Fibroblast of villous mesenchyme (primary cell): ENCODE data around the gene PMAIP1. TPM values are rescaled to one million over a fixed set of nuclear protein-coding genes. Genes with fewer than 3 reads are reported as not detected.
A peak's percentile ranks its signal among the peaks of the same experiment; 100 is the strongest.

ENCODE experiments used
- DNase-seq: peaks from one replicate; pipeline ENCODE4 v3.0.0-alpha.2; 2010; ENCODE audit warnings: low read depth
- H3K4me3 ChIP-seq: 2 replicates; pipeline ENCODE4 v1.5.1; 2011; ENCODE audit warnings: low read depth, mild to moderate bottlenecking, low read length
- total RNA-seq: library from RNA; depleted of rRNA; stranded (reverse); fragments of >200 nt; gene quantifications from 2 replicates; pipeline ENCODE4 v1.2.3, GENCODE V29; 2012
- TF ChIP-seq, protein P1 (sequence below): IDR thresholded peaks from 2 replicates; pipeline ENCODE4 v1.5.1; 2012; ENCODE audit warnings: low read depth, mild to moderate bottlenecking, low read length; ENCODE audit not compliant: insufficient read depth

Gene PMAIP1
- total RNA-seq, 1 donor: 25.5 TPM

DNA sequence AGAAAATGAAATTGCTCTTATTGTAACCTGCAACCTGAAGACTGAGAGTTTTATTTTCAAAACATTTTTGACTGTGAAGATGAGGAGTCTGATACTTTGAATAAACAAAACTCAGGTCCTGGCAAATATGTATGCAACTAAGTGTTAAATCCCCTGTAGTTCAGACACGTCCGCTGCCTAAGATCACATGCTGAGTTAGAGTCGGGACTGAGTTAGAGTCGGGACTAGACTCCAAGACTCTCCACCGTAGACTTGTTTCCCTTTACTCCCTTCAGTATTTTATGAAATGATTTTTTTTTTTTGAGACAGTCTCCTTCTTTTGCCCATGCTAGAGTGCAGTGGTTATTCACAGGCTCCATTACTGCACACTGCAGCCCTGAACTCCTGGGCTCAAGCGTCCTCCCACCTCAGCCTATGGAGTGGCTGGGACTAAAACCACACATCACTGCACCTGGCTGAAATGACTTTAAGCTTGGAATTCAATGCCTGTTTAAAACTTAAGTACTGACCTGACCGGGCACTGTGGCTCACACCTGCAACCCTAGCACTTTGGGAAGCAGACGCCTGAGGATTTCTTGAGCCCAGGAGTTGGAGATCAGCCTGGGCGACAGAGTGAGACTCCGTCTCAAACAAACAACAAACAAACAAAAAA lies 28.0 kb upstream of the PMAIP1 start:
- DNase-seq: no peak
- TF ChIP-seq, protein P1, sequence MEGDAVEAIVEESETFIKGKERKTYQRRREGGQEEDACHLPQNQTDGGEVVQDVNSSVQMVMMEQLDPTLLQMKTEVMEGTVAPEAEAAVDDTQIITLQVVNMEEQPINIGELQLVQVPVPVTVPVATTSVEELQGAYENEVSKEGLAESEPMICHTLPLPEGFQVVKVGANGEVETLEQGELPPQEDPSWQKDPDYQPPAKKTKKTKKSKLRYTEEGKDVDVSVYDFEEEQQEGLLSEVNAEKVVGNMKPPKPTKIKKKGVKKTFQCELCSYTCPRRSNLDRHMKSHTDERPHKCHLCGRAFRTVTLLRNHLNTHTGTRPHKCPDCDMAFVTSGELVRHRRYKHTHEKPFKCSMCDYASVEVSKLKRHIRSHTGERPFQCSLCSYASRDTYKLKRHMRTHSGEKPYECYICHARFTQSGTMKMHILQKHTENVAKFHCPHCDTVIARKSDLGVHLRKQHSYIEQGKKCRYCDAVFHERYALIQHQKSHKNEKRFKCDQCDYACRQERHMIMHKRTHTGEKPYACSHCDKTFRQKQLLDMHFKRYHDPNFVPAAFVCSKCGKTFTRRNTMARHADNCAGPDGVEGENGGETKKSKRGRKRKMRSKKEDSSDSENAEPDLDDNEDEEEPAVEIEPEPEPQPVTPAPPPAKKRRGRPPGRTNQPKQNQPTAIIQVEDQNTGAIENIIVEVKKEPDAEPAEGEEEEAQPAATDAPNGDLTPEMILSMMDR: no peak
- H3K4me3 ChIP-seq: no peak overlapping the region

GRCh38 chr18:59873641-59874040 lies 26.2 kb upstream of the PMAIP1 start:
- peak; percentile 57 for DNase-seq
- TF ChIP-seq, protein P1: no peak
- no peak overlapping the region for H3K4me3 ChIP-seq

DNA sequence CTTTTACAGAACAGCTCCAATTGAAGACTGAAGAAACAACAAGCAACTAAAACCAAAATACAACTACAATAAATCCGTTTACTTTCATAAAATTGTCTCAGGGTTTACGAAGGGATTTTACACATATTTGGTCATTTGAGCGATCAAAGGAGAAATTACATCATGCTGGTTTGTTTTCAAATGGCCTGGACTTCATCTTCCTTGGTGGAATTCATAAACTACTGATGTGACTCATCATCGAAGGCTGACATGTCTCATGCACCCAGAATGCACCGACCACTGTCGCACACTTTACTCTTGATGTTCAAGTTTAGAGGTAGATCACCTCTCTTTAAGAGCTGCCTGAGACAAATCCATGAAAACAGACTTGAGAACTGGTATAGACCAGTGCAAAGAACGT lies 25.6 kb upstream of the PMAIP1 start:
- TF ChIP-seq, protein P1: no peak
- H3K4me3 ChIP-seq: no peak overlapping the region
- DNase-seq: peak; percentile 93

DNA sequence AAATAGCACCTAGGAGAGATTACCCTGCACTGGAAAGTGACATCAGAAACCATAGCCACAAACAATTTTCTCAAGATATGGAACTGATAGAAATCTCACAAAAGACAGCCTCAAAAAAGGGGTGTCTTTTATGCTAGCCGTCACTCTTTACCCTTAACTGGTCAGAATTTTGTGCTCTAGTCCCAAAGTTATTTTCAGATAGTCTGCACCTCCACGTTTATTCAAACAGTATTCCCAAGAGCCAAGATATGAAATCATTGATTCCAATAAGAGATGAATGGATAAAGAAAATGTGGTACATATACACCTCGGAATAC lies 23.5 kb upstream of the PMAIP1 start:
- DNase-seq: no peak
- no peak overlapping the region for H3K4me3 ChIP-seq
- TF ChIP-seq, protein P1: no peak

DNA sequence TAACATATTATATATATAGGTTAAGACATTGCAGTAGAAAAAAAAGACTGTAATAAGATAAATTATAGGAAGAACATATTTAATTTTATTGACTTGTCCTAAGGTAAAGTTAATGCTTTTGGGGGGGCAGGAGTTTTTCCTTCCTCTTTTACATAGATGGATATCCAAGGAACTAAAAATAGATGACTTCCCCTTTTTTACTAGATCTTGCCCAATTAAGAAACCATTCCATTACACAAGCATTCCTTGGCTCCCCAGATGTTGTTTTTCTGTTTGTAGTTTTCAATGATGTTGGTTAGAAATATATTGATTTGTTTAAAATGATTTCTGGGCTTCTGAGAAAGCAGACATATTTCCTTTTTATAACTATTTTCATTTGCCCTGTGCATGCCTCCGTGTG lies 22.4 kb upstream of the PMAIP1 start:
- peak; percentile 58 for DNase-seq
- TF ChIP-seq, protein P1: no peak
- H3K4me3 ChIP-seq: no peak overlapping the region

GRCh38 chr18:59878644-59879043 lies 21.2 kb upstream of the PMAIP1 start:
- DNase-seq: no peak
- TF ChIP-seq, protein P1: no peak
- no peak overlapping the region for H3K4me3 ChIP-seq
